ENCODE results near the gene PSMB3.

Gene PSMB3

DNA sequence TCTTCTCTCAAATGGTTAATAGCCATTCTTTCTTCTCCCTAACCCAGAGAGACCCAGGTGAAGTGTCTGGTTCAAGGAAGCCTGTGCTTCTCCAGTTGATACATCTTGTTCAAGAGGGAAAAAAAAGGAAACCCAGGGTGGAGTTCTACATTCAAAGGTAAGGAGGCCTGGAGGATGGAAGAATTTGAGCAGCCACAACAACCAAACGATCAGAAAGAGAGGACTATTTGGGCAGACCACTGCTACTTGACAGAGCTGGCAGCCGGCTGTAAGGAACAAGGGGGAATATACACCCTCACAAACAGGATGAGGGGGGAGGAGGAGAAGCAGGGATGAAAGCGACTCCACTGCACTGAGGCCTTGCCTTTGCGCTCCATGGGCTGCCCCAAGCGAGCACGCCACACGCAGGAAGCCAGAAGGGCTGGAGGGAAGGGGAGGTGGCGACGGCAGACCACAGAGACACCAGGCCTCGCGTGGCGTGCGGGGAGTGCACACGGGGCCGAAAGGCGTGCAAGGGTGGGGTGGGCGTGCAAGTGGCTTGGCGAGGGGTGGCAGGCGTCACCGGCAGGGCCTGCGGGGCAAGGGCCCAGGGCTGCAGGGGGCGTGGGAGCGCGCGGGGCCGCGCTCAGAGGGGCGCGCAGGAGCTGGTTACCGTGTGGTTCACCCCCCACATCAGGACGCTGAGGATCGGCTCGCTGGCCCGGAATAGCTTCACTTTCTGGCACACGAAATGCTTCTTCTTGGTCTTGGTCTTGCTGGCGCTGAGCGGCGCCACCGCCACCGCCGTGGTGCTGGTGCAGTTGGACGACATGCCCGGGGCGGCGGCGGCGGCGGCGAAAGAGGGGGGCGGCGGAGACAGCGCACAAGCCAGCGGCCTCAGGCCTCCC, 46.3 kb downstream of the PSMB3 start:
- peak; percentile 56 for DNase-seq

DNA sequence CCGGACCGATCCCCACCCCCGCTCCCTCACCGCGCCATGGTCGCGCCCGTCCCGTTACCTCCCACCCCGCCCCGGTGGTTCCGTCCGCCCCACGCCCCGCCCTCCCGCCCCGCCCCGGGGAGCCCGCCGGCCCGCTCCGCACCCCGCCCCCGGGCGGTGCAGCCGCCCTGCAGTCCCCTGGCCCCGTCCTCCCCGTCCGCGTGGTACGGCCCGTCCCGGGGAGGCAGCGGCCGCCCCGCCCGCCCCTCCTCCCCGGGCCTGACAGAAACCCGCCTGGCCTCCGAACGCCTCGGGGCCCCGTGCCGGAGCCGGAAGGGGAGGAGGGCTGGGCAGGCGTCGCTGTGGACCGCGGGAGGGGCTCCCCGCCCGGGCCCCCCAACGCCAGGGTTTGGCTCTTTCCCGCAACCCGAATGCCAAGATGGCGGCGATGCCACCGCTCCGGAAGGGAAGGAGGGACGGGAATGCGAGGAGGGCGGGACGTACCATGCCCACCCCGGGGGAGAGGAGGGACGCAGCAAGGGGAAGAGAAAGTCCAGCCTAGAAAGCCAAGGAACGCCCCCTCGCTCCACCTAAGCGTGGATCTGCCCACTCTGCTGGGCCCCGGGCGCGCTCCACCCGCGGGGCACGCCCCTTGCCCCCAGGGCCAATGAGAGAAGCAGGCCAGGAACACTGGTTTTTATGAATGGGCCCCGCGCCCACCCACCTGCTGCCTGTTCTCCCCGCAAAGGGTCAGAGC, 47.1 kb downstream of the PSMB3 start, which contains the start of gene PIP4K2B:
Gene PIP4K2B, minus strand, starts transcription at position 56 of the 736 bp plus-strand sequence. CDS start 132 bp downstream, outside the sequence.
- peak; percentile 99 for DNase-seq

DNA sequence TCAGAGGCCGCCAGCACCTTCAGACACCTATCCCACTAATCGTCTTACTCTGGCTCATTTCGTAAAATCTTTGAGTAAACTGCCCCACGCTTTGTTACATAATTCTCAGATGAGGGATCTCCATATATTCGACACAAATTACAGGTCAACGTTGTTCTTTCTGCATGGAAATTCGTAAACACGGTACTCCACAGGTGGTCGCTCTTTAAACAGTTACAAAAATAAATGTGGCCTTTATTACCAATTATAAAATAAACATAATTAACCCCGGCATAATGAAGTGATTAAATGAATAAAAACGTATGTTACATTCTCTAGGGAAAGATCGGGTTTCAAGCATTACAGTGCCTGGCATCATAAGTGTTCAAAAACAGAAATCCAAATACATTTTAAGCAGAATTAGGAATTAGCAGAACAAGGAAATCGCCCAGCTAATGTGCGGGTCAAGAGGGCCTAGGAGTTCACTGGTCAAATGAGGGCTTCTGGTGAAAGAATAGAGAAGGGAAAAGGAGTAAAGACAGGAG, 47.8 kb downstream of the PSMB3 start:
- DNase-seq, result no peak

DNA sequence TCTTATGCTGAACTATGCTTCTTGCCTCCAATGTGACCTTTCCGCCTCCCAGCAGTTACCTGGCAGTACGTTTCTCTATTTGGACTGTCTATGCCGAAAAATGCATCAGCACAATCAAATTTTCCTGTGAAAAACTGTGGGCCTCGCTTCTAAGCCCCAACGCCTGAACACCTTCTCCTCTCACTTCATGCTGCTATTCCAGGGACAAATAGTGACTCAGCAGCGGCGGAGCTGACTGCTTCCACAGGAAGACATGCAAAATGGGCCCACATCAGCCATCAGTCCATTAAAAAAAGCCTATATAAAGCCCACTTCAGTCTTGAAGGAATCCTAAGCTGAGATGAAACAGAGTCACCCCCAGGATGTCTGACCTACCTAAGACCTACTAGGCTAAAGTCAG, 57.3 kb downstream of the PSMB3 start:
- DNase-seq, result no peak

All from fibroblast of skin of right biceps (primary cell).